PC-3 (cell line): ENCODE measurements around the gene MYO5B. TPM values are rescaled to one million over a fixed set of nuclear protein-coding genes. Genes with fewer than 3 reads are reported as not detected.

ENCODE experiments used
- ATAC-seq: fragments of 200-7000 bp; cut with Tn5 transposase; 2 replicates; pipeline ENCODE4 v1.9.1; 2020; ENCODE audit warnings: mild to moderate bottlenecking, moderate library complexity
- BruUV-seq: library from RNA; stranded (reverse); fragments of 400-500 nt; replicated peaks from 2 replicates; lab custom pipeline; 2021; lab: Mats Ljungman, UMichigan
- CTCF ChIA-PET: fragments of 300-600 bp; sonication (Branson Sonifier 250); formaldehyde crosslinking; loops from one replicate; lab custom pipeline; 2022; ENCODE audit warnings: antibody characterized with exemption; lab: Charles Lee
- POLR2A ChIA-PET: fragments of 300-600 bp; sonication (Branson Sonifier 250); formaldehyde crosslinking; loops from one replicate; lab custom pipeline; 2022; ENCODE audit warnings: antibody characterized with exemption; ENCODE audit not compliant: unreplicated experiment; lab: Charles Lee
- DNase-seq: peaks from one replicate; pipeline ENCODE4 v3.0.0-alpha.2; 2015
- H2AFZ ChIP-seq: fragments of 300-600 bp; sonication (generic); 2 replicates; pipeline ENCODE4 v1.6.0; 2016; ENCODE audit warnings: antibody characterized with exemption, low read length
- H3F3A ChIP-seq: fragments of 300-600 bp; sonication (generic); one replicate; pipeline ENCODE4 v1.6.0; 2017; ENCODE audit warnings: antibody characterized with exemption, low read length, control low read depth, mild to moderate bottlenecking; ENCODE audit not compliant: unreplicated experiment
- H3K27ac ChIP-seq: fragments of 300-600 bp; sonication (generic); 2 replicates; pipeline ENCODE4 v1.5.1; 2016; ENCODE audit warnings: mild to moderate bottlenecking, low read length
- H3K27me3 ChIP-seq: fragments of 300-600 bp; sonication (generic); 2 replicates; pipeline ENCODE4 v1.6.1; 2016; ENCODE audit warnings: low read length, mixed read lengths
- H3K36me3 ChIP-seq: fragments of 300-600 bp; sonication (generic); 2 replicates; pipeline ENCODE4 v1.6.1; 2016; ENCODE audit warnings: low read depth, mixed run types, low read length, mixed read lengths
- H3K4me1 ChIP-seq: fragments of 300-600 bp; sonication (generic); 2 replicates; pipeline ENCODE4 v1.5.1; 2016; ENCODE audit warnings: low read length; ENCODE audit not compliant: insufficient read depth
- H3K4me2 ChIP-seq: fragments of 300-600 bp; sonication (generic); 2 replicates; pipeline ENCODE4 v1.6.0; 2016; ENCODE audit warnings: low read length
- H3K4me3 ChIP-seq: fragments of 300-600 bp; sonication (generic); 2 replicates; pipeline ENCODE4 v1.5.1; 2016; ENCODE audit warnings: mild to moderate bottlenecking, low read length, mixed read lengths
- H3K79me2 ChIP-seq: fragments of 300-600 bp; sonication (generic); 2 replicates; pipeline ENCODE4 v1.6.1; 2017; ENCODE audit warnings: low read length, mixed read lengths
- H3K9ac ChIP-seq: fragments of 300-600 bp; sonication (generic); 2 replicates; pipeline ENCODE4 v1.6.0; 2016; ENCODE audit warnings: mild to moderate bottlenecking, low read length
- H3K9me2 ChIP-seq: fragments of 300-600 bp; sonication (generic); replicated peaks from 2 replicates; pipeline ENCODE4 v1.6.1; 2016; ENCODE audit warnings: mixed run types, low read length, mixed read lengths
- H3K9me3 ChIP-seq: fragments of 300-600 bp; sonication (generic); 2 replicates; pipeline ENCODE4 v1.6.1; 2016; ENCODE audit warnings: low read length, mixed read lengths
- H4K20me1 ChIP-seq: fragments of 300-600 bp; sonication (generic); 2 replicates; pipeline ENCODE4 v1.6.1; 2016; ENCODE audit warnings: low read length, mixed read lengths
- EZH2 ChIP-seq: fragments of 300-600 bp; sonication (generic); IDR thresholded peaks from one replicate; pipeline ENCODE4 v1.6.1; 2017; ENCODE audit warnings: antibody characterized with exemption, mild to moderate bottlenecking, low read length; ENCODE audit not compliant: unreplicated experiment
- EZH2phosphoT487 ChIP-seq: fragments of 300-600 bp; sonication (generic); IDR thresholded peaks from 2 replicates; pipeline ENCODE4 v1.6.1; 2018; ENCODE audit warnings: mild to moderate bottlenecking, antibody characterized with exemption, low read length, borderline replicate concordance
- intact Hi-C: fragments of 100-400 bp; cut with micrococcal nuclease; formaldehyde crosslinking; loops from 2 replicates; pipeline ENCODE4 v1.9.0; 2023
- total RNA-seq: library from RNA; depleted of rRNA; stranded (reverse); fragments of >200 nt; gene quantifications from 2 replicates; pipeline ENCODE4 v1.2.3, GENCODE V29; 2014
- TF ChIP-seq, protein P1 (sequence below): fragments of 300-600 bp; sonication (generic); conservative IDR thresholded peaks from 2 replicates; pipeline ENCODE4 v1.5.1; 2017; ENCODE audit warnings: antibody characterized with exemption, low read depth, mild to moderate bottlenecking, low read length

MYO5B gene
- total RNA-seq, 1 experiment from 2014 or later = 10.7 TPM

DNA sequence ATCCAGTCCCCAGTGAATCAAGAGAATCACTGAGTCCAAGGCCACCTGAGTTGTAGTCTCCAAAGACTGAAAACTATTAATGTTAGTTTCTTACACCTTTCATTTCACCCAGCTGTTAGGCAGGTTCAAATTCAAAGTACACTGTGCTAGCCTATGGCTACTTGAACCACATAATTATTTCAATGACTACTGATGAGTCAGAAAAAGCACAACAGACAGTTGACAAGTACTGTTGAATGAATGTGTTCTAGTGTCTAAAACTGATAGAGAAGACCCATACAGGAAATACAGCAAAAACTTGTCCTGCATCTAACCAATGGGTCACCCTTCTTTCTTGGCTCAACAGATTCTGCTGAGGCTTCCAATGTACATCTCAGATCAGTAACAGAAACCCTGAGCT is 160.9 kb downstream of the MYO5B start:
- H3K4me2 ChIP-seq = no peak overlapping the region
- H3K4me3 ChIP-seq = no peak overlapping the region
- ChIA-PET CTCF (no interaction called here), POLR2A (no interaction called here)
- H3K9me2 ChIP-seq = no peaks in the 10 kb centered on the region
- no peaks in the 10 kb centered on the region for H3F3A ChIP-seq
- ATAC-seq = no peak
- TF ChIP-seq EZH2phosphoT487 = no peak
- TF ChIP-seq, protein P1, sequence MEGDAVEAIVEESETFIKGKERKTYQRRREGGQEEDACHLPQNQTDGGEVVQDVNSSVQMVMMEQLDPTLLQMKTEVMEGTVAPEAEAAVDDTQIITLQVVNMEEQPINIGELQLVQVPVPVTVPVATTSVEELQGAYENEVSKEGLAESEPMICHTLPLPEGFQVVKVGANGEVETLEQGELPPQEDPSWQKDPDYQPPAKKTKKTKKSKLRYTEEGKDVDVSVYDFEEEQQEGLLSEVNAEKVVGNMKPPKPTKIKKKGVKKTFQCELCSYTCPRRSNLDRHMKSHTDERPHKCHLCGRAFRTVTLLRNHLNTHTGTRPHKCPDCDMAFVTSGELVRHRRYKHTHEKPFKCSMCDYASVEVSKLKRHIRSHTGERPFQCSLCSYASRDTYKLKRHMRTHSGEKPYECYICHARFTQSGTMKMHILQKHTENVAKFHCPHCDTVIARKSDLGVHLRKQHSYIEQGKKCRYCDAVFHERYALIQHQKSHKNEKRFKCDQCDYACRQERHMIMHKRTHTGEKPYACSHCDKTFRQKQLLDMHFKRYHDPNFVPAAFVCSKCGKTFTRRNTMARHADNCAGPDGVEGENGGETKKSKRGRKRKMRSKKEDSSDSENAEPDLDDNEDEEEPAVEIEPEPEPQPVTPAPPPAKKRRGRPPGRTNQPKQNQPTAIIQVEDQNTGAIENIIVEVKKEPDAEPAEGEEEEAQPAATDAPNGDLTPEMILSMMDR = no peak
- no peak for TF ChIP-seq EZH2
- no peak overlapping the region for H3K9ac ChIP-seq
- peak; percentile 16 for DNase-seq
- BruUV-seq = no TSS peak
- H3K36me3 ChIP-seq = no peaks in the 10 kb centered on the region
- no peaks in the 10 kb centered on the region for H3K27me3 ChIP-seq
- no peaks in the 10 kb centered on the region for H4K20me1 ChIP-seq
- H3K4me1 ChIP-seq = no peaks in the 10 kb centered on the region
- no peaks in the 10 kb centered on the region for H3K79me2 ChIP-seq
- H2AFZ ChIP-seq = no peak overlapping the region
- no peaks in the 10 kb centered on the region for H3K9me3 ChIP-seq
- intact Hi-C loops = no loop called here
- no peak overlapping the region for H3K27ac ChIP-seq

DNA sequence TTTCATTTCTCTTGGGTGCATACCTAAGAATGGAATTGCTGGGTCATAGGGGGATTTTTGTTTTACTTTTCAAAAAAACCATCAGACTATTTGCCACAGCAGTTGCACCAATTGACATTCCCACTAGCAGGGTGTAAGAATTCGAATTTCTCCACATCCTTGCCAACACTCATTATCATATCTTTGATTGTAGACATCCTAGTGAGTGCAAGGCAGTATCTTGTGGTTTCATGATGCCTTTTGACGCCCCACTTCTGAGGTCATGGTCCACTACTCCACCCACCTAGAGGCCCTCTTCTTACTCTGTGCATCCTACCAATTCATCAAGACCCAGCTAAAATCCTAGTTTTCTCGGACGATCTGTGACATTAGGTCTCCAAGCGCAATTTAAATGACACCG is 161.9 kb downstream of the MYO5B start:
- ATAC-seq (no peak), DNase-seq (no peak)
- H4K20me1 ChIP-seq = no peaks in the 10 kb centered on the region
- no peak overlapping the region for H3K4me2 ChIP-seq
- no peak overlapping the region for H3K9ac ChIP-seq
- intact Hi-C loops = no loop called here
- no peak overlapping the region for H3K4me3 ChIP-seq
- no peaks in the 10 kb centered on the region for H3F3A ChIP-seq
- H3K9me3 ChIP-seq = no peaks in the 10 kb centered on the region
- no peaks in the 10 kb centered on the region for H3K9me2 ChIP-seq
- H3K36me3 ChIP-seq = no peaks in the 10 kb centered on the region
- no peak overlapping the region for H3K27ac ChIP-seq
- ChIA-PET POLR2A (no interaction called here), CTCF (no interaction called here)
- no peaks in the 10 kb centered on the region for H3K4me1 ChIP-seq
- no peak overlapping the region for H2AFZ ChIP-seq
- H3K79me2 ChIP-seq = no peaks in the 10 kb centered on the region
- H3K27me3 ChIP-seq = no peaks in the 10 kb centered on the region
- TF ChIP-seq, protein P1 = no peak
- TF ChIP-seq EZH2 (no peak), EZH2phosphoT487 (no peak)
- BruUV-seq = no TSS peak

DNA sequence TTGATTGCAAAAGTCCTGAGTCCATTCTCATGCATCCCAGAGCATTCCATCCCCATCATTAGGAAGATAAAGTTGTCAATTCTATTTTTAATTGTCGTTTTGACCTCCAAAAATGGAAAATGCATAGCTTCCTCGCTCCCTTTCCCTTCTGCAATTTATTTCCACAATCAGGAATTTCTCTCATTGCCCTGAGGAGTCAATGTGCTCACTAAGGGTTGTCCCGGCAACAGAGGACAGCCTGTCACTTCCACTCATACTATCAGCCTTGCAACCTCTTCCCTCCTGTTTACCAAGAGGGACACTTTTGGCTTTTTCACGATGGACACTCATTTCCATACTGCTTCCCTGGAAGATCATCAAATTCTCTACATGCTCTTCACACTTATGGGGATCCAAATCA is 164.8 kb downstream of the MYO5B start:
- ATAC-seq = no peak
- CTCF ChIA-PET = no interaction called here

More for the DNA sequence above, 164.8 kb downstream of the MYO5B start:
- H3K4me1 ChIP-seq = no peaks in the 10 kb centered on the region
- no peaks in the 10 kb centered on the region for H3F3A ChIP-seq
- POLR2A ChIA-PET = no interaction called here
- no peak overlapping the region for H3K9ac ChIP-seq
- no peaks in the 10 kb centered on the region for H3K27me3 ChIP-seq
- TF ChIP-seq EZH2 (no peak), EZH2phosphoT487 (no peak)
- TF ChIP-seq, protein P1 = no peak
- no peak overlapping the region for H3K4me3 ChIP-seq
- no peak for DNase-seq
- H2AFZ ChIP-seq = no peak overlapping the region
- no TSS peak for BruUV-seq
- no peak overlapping the region for H3K27ac ChIP-seq
- H3K79me2 ChIP-seq = no peaks in the 10 kb centered on the region
- no peaks in the 10 kb centered on the region for H3K9me2 ChIP-seq
- intact Hi-C loops = no loop called here
- no peaks in the 10 kb centered on the region for H3K36me3 ChIP-seq
- no peaks in the 10 kb centered on the region for H3K9me3 ChIP-seq
- no peak overlapping the region for H3K4me2 ChIP-seq
- H4K20me1 ChIP-seq = no peaks in the 10 kb centered on the region
